Activated naive CD4-positive, alpha-beta T cell treated with anti-CD3 and anti-CD28 coated beads, Interleukin-2, amount 10 ng/mL, durations not matched to agents 7 days and 5 days (primary cell): ENCODE results near the gene GATB.

ENCODE experiments used
- CTCF ChIA-PET: fragments of 350-600 bp; sonication (Branson Sonifier 250); formaldehyde crosslinking; loops from one replicate; lab custom pipeline; 2021; ENCODE audit warnings: antibody characterized with exemption; lab: Charles Lee
- DNase-seq: peaks from one replicate; pipeline ENCODE4 v3.0.0-alpha.2; 2020
- H3K27ac Mint-ChIP-seq: one replicate; pipeline ENCODE4 v1.8.0; 2021; ENCODE audit warnings: mild to moderate bottlenecking, moderate library complexity, mixed read lengths
- H3K27me3 Mint-ChIP-seq: one replicate; pipeline ENCODE4 v1.8.0; 2021; ENCODE audit warnings: mild to moderate bottlenecking, mixed read lengths
- H3K36me3 Mint-ChIP-seq: one replicate; pipeline ENCODE4 v1.8.0; 2021; ENCODE audit warnings: mixed read lengths
- H3K4me1 Mint-ChIP-seq: one replicate; pipeline ENCODE4 v1.8.0; 2021; ENCODE audit warnings: mixed read lengths
- H3K4me3 Mint-ChIP-seq: one replicate; pipeline ENCODE4 v1.8.0; 2021; ENCODE audit warnings: mild to moderate bottlenecking, moderate library complexity, mixed read lengths
- H3K9me3 Mint-ChIP-seq: one replicate; pipeline ENCODE4 v1.8.0; 2021; ENCODE audit warnings: mixed read lengths

GATB gene

GRCh38 chr4:151797853-151798252 is 37.0 kb upstream of the GATB start:
- H3K27ac Mint-ChIP-seq: no peak overlapping the region
- H3K27me3 Mint-ChIP-seq: peaks cover 10% of the 10 kb centered on the region
- no peak overlapping the region for H3K4me3 Mint-ChIP-seq
- no peaks in the 10 kb centered on the region for H3K36me3 Mint-ChIP-seq
- no peaks in the 10 kb centered on the region for H3K4me1 Mint-ChIP-seq
- CTCF ChIA-PET: no interaction called here
- H3K9me3 Mint-ChIP-seq: no peaks in the 10 kb centered on the region
- DNase-seq: no peak

GRCh38 chr4:151797131-151797530 is 36.3 kb upstream of the GATB start:
- no peak overlapping the region for H3K4me3 Mint-ChIP-seq
- H3K36me3 Mint-ChIP-seq: no peaks in the 10 kb centered on the region
- H3K27me3 Mint-ChIP-seq: peaks cover 12% of the 10 kb centered on the region
- H3K4me1 Mint-ChIP-seq: no peaks in the 10 kb centered on the region
- CTCF ChIA-PET: no interaction called here
- no peak overlapping the region for H3K27ac Mint-ChIP-seq
- no peak for DNase-seq
- no peaks in the 10 kb centered on the region for H3K9me3 Mint-ChIP-seq

- no peak for DNase-seq
- no peak overlapping the region for H3K4me3 Mint-ChIP-seq
- no peaks in the 10 kb centered on the region for H3K9me3 Mint-ChIP-seq
- no peak overlapping the region for H3K27ac Mint-ChIP-seq
- CTCF ChIA-PET: interaction anchor here (0.9 kb wide), 1 partner anchor 10 kb away, joined by 3 read pairs; no protein-coding TSS in a partner anchor
- H3K4me1 Mint-ChIP-seq: no peaks in the 10 kb centered on the region
- H3K36me3 Mint-ChIP-seq: no peaks in the 10 kb centered on the region
- peaks cover 15% of the 10 kb centered on the region for H3K27me3 Mint-ChIP-seq
Measured at GRCh38 chr4:151796106-151796505, 35.3 kb upstream of the GATB start.

GRCh38 chr4:151792995-151793394 is 32.2 kb upstream of the GATB start:
- CTCF ChIA-PET: interaction anchor here (1.0 kb wide), 1 partner anchor 9 kb away, joined by 3 read pairs; no protein-coding TSS in a partner anchor
- no peak for DNase-seq
- H3K36me3 Mint-ChIP-seq: no peaks in the 10 kb centered on the region
- H3K4me1 Mint-ChIP-seq: no peaks in the 10 kb centered on the region
- no peak overlapping the region for H3K4me3 Mint-ChIP-seq
- peaks cover 19% of the 10 kb centered on the region for H3K27me3 Mint-ChIP-seq
- no peak overlapping the region for H3K27ac Mint-ChIP-seq
- H3K9me3 Mint-ChIP-seq: no peaks in the 10 kb centered on the region

- Mint-ChIP-seq H3K4me3 (no peak overlapping the region), H3K27ac (no peak overlapping the region), H3K27me3 (peaks cover 19% of the 10 kb centered on the region), H3K36me3 (no peaks in the 10 kb centered on the region), H3K4me1 (no peaks in the 10 kb centered on the region), H3K9me3 (no peaks in the 10 kb centered on the region)
- CTCF ChIA-PET: interaction anchor here (1.0 kb wide), 1 partner anchor 9 kb away, joined by 3 read pairs; no protein-coding TSS in a partner anchor
- DNase-seq: no peak
Measured at GRCh38 chr4:151792530-151792929, 31.7 kb upstream of the GATB start.

- CTCF ChIA-PET: no interaction called here
- Mint-ChIP-seq H3K36me3 (no peaks in the 10 kb centered on the region), H3K4me1 (no peaks in the 10 kb centered on the region), H3K9me3 (no peaks in the 10 kb centered on the region), H3K4me3 (no peak overlapping the region), H3K27me3 (peaks cover 21% of the 10 kb centered on the region), H3K27ac (no peak overlapping the region)
- DNase-seq: no peak
Measured at GRCh38 chr4:151788021-151788420, 27.2 kb upstream of the GATB start.

- peaks cover 4% of the 10 kb centered on the region for H3K4me1 Mint-ChIP-seq
- no peaks in the 10 kb centered on the region for H3K36me3 Mint-ChIP-seq
- CTCF ChIA-PET: interaction anchor here (1.0 to 1.2 kb wide), 2 partner anchors 10 to 15 kb away, joined by 3 read pairs; no protein-coding TSS in a partner anchor
- H3K27me3 Mint-ChIP-seq: peaks cover 14% of the 10 kb centered on the region
- no peak overlapping the region for H3K4me3 Mint-ChIP-seq
- no peak overlapping the region for H3K27ac Mint-ChIP-seq
- DNase-seq: no peak
- no peaks in the 10 kb centered on the region for H3K9me3 Mint-ChIP-seq
Measured at GRCh38 chr4:151786158-151786495, 25.3 kb upstream of the GATB start.

GRCh38 chr4:151785484-151786157 is 24.8 kb upstream of the GATB start:
- H3K27me3 Mint-ChIP-seq: peaks cover 14% of the 10 kb centered on the region
- H3K9me3 Mint-ChIP-seq: no peaks in the 10 kb centered on the region
- peaks cover 4% of the 10 kb centered on the region for H3K4me1 Mint-ChIP-seq
- no peak overlapping the region for H3K27ac Mint-ChIP-seq
- H3K36me3 Mint-ChIP-seq: no peaks in the 10 kb centered on the region
- no peak for DNase-seq
- no peak overlapping the region for H3K4me3 Mint-ChIP-seq
- CTCF ChIA-PET: interaction anchor here (1.0 to 1.2 kb wide), 2 partner anchors 11 to 16 kb away, joined by 3 read pairs; no protein-coding TSS in a partner anchor

- CTCF ChIA-PET: no interaction called here
- peaks cover 12% of the 10 kb centered on the region for H3K27me3 Mint-ChIP-seq
Measured at GRCh38 chr4:151784706-151785105, 23.9 kb upstream of the GATB start.

GRCh38 chr4:151783867-151784266 is 23.1 kb upstream of the GATB start:
- H3K27ac Mint-ChIP-seq: no peak overlapping the region

More at GRCh38 chr4:151784706-151785105, 23.9 kb upstream of the GATB start:
- no peaks in the 10 kb centered on the region for H3K36me3 Mint-ChIP-seq
- no peak overlapping the region for H3K4me3 Mint-ChIP-seq
- no peaks in the 10 kb centered on the region for H3K9me3 Mint-ChIP-seq
- no peak overlapping the region for H3K27ac Mint-ChIP-seq
- peaks cover 4% of the 10 kb centered on the region for H3K4me1 Mint-ChIP-seq
- no peak for DNase-seq

GRCh38 chr4:151782296-151782695 is 21.5 kb upstream of the GATB start:
- Mint-ChIP-seq H3K4me1 (peaks cover 4% of the 10 kb centered on the region), H3K4me3 (no peak overlapping the region), H3K9me3 (no peaks in the 10 kb centered on the region)

More at GRCh38 chr4:151783867-151784266, 23.1 kb upstream of the GATB start:
- Mint-ChIP-seq H3K27me3 (peaks cover 11% of the 10 kb centered on the region), H3K4me3 (no peak overlapping the region), H3K4me1 (peaks cover 4% of the 10 kb centered on the region), H3K9me3 (no peaks in the 10 kb centered on the region), H3K36me3 (no peaks in the 10 kb centered on the region)
- no peak for DNase-seq
- CTCF ChIA-PET: no interaction called here

GRCh38 chr4:151781026-151781425 is 20.2 kb upstream of the GATB start:
- no peak overlapping the region for H3K27ac Mint-ChIP-seq
- DNase-seq: no peak
- no peaks in the 10 kb centered on the region for H3K36me3 Mint-ChIP-seq
- CTCF ChIA-PET: no interaction called here
- H3K4me3 Mint-ChIP-seq: no peak overlapping the region
- H3K9me3 Mint-ChIP-seq: peaks cover under 1% of the 10 kb centered on the region
- H3K4me1 Mint-ChIP-seq: peaks cover 4% of the 10 kb centered on the region
- peaks cover 14% of the 10 kb centered on the region for H3K27me3 Mint-ChIP-seq

More at GRCh38 chr4:151782296-151782695, 21.5 kb upstream of the GATB start:
- no peak overlapping the region for H3K27ac Mint-ChIP-seq
- no peak for DNase-seq
- peaks cover 14% of the 10 kb centered on the region for H3K27me3 Mint-ChIP-seq
- CTCF ChIA-PET: no interaction called here
- H3K36me3 Mint-ChIP-seq: no peaks in the 10 kb centered on the region

- CTCF ChIA-PET: interaction anchor here (0.7 to 0.8 kb wide), 2 partner anchors 24 to 37 kb away, joined by 3 read pairs; no protein-coding TSS in a partner anchor
- Mint-ChIP-seq H3K27ac (no peak overlapping the region), H3K9me3 (peaks cover 12% of the 10 kb centered on the region), H3K4me1 (peaks cover 4% of the 10 kb centered on the region), H3K4me3 (no peak overlapping the region), H3K27me3 (peaks cover 7% of the 10 kb centered on the region), H3K36me3 (no peaks in the 10 kb centered on the region)
- no peak for DNase-seq
Measured at GRCh38 chr4:151777471-151777870, 16.7 kb upstream of the GATB start.

- Mint-ChIP-seq H3K36me3 (no peaks in the 10 kb centered on the region), H3K4me3 (no peak overlapping the region), H3K27ac (no peak overlapping the region), H3K27me3 (peaks cover 24% of the 10 kb centered on the region), H3K4me1 (no peaks in the 10 kb centered on the region), H3K9me3 (peaks cover 12% of the 10 kb centered on the region)
- DNase-seq: no peak
- CTCF ChIA-PET: no interaction called here
Measured at GRCh38 chr4:151774324-151774723, 13.5 kb upstream of the GATB start.

GRCh38 chr4:151772274-151772673 is 11.5 kb upstream of the GATB start:
- H3K36me3 Mint-ChIP-seq: no peaks in the 10 kb centered on the region
- peaks cover 12% of the 10 kb centered on the region for H3K9me3 Mint-ChIP-seq
- DNase-seq: no peak
- CTCF ChIA-PET: no interaction called here
- peaks cover 2% of the 10 kb centered on the region for H3K4me1 Mint-ChIP-seq
- H3K4me3 Mint-ChIP-seq: no peak overlapping the region
- no peak overlapping the region for H3K27ac Mint-ChIP-seq
- peaks cover 20% of the 10 kb centered on the region for H3K27me3 Mint-ChIP-seq
